ENCODE data around the gene BMP7.

GRCh38 chr20:57163041-57163440 lies 103.4 kb downstream of the BMP7 start:
- no peak for TF ChIP-seq GATA2 (IDR thresholded peaks at IDR 0.05; ENCODE audit: low read depth, low read length)
- TF ChIP-seq GATA3 (IDR thresholded peaks at IDR 0.05; ENCODE audit: low read depth, low read length) = no peak

Measured in SH-SY5Y (cell line).